Renal cortical epithelial cell (primary cell): Measurements from ENCODE around the gene COX7A2L. TPM values are rescaled to one million over a fixed set of nuclear protein-coding genes. Genes with fewer than 3 reads are reported as not detected.

Experiments
- DNase-seq: peaks from one replicate; pipeline ENCODE4 v3.0.0-alpha.2; 2011; ENCODE audit warnings: low read depth
- total RNA-seq: library from RNA; depleted of rRNA; stranded (reverse); fragments of >200 nt; gene quantifications from 2 replicates; pipeline ENCODE4 v1.2.3, GENCODE V29; 2014

The COX7A2L gene
- total RNA-seq, 1 donor from 2014 or later = 137 TPM

- DNase-seq = no peak
Measured at GRCh38 chr2:42317945-42318344, 43.1 kb downstream of the COX7A2L start.

GRCh38 chr2:42317486-42317885, 43.5 kb downstream of the COX7A2L start:
- DNase-seq = no peak

GRCh38 chr2:42316910-42317309, 44.1 kb downstream of the COX7A2L start:
- DNase-seq = no peak

- DNase-seq = no peak
Measured at GRCh38 chr2:42315844-42316470, 45.1 kb downstream of the COX7A2L start.

- peak; percentile 87 for DNase-seq
Measured at GRCh38 chr2:42314892-42315468, 46.0 kb downstream of the COX7A2L start.

- no peak for DNase-seq
Measured at GRCh38 chr2:42312106-42312505, 48.9 kb downstream of the COX7A2L start.

GRCh38 chr2:42310007-42310515, 51.0 kb downstream of the COX7A2L start:
- DNase-seq = no peak

- DNase-seq = no peak
Measured at GRCh38 chr2:42309366-42309765, 51.7 kb downstream of the COX7A2L start.

GRCh38 chr2:42307180-42307579, 53.8 kb downstream of the COX7A2L start:
- no peak for DNase-seq

GRCh38 chr2:42304059-42304713, 56.8 kb downstream of the COX7A2L start:
- no peak for DNase-seq

- no peak for DNase-seq
Measured at GRCh38 chr2:42303252-42303651, 57.8 kb downstream of the COX7A2L start.

- DNase-seq = no peak
Measured at GRCh38 chr2:42300527-42300926, 60.5 kb downstream of the COX7A2L start.

Other genes starting within 250 kb of the COX7A2L start
- gene EML4, start 191.9 kb downstream of the COX7A2L start, total RNA-seq = 36.5 and 45.6 TPM in 2 replicates
- 0.15 TPM in 1 of 2 replicates, not detected in the other for gene KCNG3, start 132.8 kb upstream of the COX7A2L start, total RNA-seq
- 28.0 and 47.6 TPM in 2 replicates for gene MTA3, start 207.4 kb upstream of the COX7A2L start, total RNA-seq